Retinal pigment epithelial cell (primary cell): ENCODE data around the gene TMEM45A.
"Not testable (repeated sequence)": the region's sequence is repeated elsewhere in the genome, so short reads cannot be mapped to it uniquely, and the experiment has no call there.

Experiments used
- DNase-seq: peaks from one replicate; pipeline ENCODE4 v3.0.0-alpha.2; 2010; ENCODE audit warnings: low read depth
- H3K4me3 ChIP-seq: 2 replicates; pipeline ENCODE4 v1.5.1; 2011; ENCODE audit warnings: mild to moderate bottlenecking, low read length, control low read depth, moderate library complexity
- CTCF ChIP-seq: conservative IDR thresholded peaks from 2 replicates; pipeline ENCODE4 v1.5.1; 2011; ENCODE audit warnings: low read depth, low read length, control low read depth, inconsistent platforms

Gene TMEM45A

DNA sequence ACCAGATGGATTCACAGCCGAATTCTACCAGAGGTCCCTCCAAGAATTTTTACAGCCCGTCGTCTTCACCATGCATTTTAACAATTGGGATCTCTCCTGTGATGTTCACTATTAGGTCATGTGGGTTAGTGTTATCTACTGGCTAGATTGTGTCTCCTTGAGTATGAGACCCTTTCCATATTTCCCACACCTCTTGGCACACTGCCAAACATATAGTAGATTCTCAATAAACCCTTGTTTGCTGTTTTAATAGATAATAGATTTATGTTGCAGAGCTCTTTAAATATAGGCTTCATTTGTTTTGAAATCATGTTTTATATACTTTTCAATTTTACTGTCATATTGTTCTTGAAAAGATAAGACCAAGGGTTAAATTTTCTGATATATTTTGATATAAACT is 82.1 kb downstream of the TMEM45A start:
- no peak for DNase-seq
- no peak for TF ChIP-seq CTCF
- no peak overlapping the region for H3K4me3 ChIP-seq

- no peak overlapping the region for H3K4me3 ChIP-seq
- no peak for TF ChIP-seq CTCF
- DNase-seq: no peak
Observed at GRCh38 chr3:100575704-100576103, 83.3 kb downstream of the TMEM45A start.

GRCh38 chr3:100577382-100578008 is 85.1 kb downstream of the TMEM45A start:
- no peak overlapping the region for H3K4me3 ChIP-seq
- no peak for TF ChIP-seq CTCF
- DNase-seq: no peak

DNA sequence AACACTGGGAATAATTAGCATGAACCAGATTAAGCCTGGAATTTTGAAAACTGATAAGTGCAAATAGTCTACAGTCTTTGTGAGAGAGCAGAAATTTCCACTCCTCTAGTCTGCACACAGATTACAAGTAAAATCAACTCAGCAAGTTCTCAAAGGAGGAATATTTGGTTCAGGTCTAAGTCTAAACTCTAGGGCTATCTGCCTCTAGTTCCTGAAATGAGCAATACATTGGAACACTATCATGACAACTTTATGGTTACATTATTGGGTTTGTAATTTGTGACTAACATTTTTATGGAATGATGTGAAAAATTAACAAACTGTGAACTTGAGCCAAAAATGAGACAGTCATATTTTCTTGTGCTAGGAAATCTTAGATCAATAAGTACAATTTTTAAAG is 86.2 kb downstream of the TMEM45A start:
- no peak for TF ChIP-seq CTCF
- no peak overlapping the region for H3K4me3 ChIP-seq
- no peak for DNase-seq

DNA sequence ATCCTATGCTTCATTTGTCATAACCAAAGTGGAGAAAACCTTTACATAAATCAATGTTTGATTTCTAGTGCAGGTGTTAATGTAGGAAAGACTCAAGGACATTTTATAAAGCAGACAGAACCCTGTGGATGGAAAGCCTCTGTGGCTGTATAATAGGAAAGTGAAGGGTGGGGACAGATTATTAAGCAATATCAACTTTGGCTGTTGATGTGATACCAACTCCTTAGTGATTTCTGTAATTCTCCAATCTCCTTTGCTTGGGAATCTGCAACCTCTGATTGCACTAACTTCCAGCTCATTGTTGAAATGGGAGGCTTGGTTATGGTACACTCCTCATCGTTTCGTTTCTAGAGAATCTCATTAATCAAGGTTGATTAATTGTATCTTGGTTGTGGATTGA is 87.7 kb downstream of the TMEM45A start:
- H3K4me3 ChIP-seq: no peak overlapping the region
- DNase-seq: no peak
- no peak for TF ChIP-seq CTCF

DNA sequence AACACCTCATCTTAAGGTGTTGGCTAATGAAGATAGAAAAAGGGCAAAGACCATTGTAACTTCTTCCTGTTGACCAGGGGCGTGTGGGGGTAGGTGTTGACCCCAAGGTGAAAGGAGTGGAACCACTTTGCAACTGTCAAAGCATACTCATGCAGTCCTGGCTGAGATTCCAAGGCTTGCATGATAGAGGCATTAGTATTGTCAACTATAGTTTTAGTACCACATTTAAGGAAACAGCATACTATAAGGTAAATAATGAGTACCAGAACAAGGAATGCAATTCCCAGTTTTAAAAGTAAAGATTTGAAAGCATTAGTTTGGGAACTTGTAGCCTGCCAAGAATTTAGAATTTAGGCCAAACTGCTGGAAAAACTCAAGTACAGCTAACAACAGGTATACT is 89.2 kb downstream of the TMEM45A start:
- H3K4me3 ChIP-seq: no peak overlapping the region
- DNase-seq: no peak
- TF ChIP-seq CTCF: no peak

DNA sequence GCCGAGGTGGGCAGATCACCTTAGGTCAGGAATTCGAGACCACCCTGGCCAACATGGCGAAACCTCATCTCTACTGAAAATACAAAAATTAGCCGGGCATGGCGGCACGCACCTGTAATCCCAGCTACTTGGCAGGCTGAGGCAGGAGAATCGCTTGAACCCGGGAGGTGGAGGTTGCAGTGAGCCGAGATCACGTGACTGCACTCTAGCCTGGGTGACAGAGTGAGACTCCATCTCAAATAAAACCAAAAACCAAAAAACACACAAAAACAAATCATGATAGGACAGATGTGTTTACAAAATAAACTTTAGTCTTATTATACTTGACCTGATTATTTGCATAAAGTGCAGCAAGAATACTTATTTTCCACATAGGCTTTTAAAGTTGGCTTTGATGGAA is 89.7 kb downstream of the TMEM45A start:
- DNase-seq, H3K4me3 ChIP-seq: not testable (repeated sequence)
